GM12801 (cell line): ENCODE data around the gene ALK.

Experiments used
- CTCF ChIP-seq: IDR thresholded peaks from one replicate; pipeline ENCODE4 v1.5.1; 2011; ENCODE audit warnings: control low read depth; ENCODE audit not compliant: insufficient read length; ENCODE audit errors: extremely low read depth

The ALK gene

GRCh38 chr2:29881089-29881730 lies 40.2 kb downstream of the ALK start:
- TF ChIP-seq CTCF = no peak

GRCh38 chr2:29880084-29880483 lies 41.3 kb downstream of the ALK start:
- TF ChIP-seq CTCF = no peak

GRCh38 chr2:29879456-29879855 lies 41.9 kb downstream of the ALK start:
- TF ChIP-seq CTCF = no peak

- no peak for TF ChIP-seq CTCF
These were observed 42.5 kb downstream of the ALK start for GRCh38 chr2:29878898-29879297.

- no peak for TF ChIP-seq CTCF
These were observed 45.0 kb downstream of the ALK start for GRCh38 chr2:29876374-29876773.

GRCh38 chr2:29874745-29875144 lies 46.6 kb downstream of the ALK start:
- TF ChIP-seq CTCF = no peak

GRCh38 chr2:29872870-29873269 lies 48.5 kb downstream of the ALK start:
- no peak for TF ChIP-seq CTCF
